HG03439 (cell line): ENCODE data around the gene SUSD3.
"Not testable (repeated sequence)": the region's sequence is repeated elsewhere in the genome, so short reads cannot be mapped to it uniquely, and the experiment has no call there.

ENCODE experiments used
- ATAC-seq: cut with Tn5 transposase; IDR thresholded peaks from one replicate; pipeline ENCODE4 v1.9.1; 2021; ENCODE audit warnings: mild to moderate bottlenecking, moderate library complexity; ENCODE audit not compliant: unreplicated experiment

Gene SUSD3

DNA sequence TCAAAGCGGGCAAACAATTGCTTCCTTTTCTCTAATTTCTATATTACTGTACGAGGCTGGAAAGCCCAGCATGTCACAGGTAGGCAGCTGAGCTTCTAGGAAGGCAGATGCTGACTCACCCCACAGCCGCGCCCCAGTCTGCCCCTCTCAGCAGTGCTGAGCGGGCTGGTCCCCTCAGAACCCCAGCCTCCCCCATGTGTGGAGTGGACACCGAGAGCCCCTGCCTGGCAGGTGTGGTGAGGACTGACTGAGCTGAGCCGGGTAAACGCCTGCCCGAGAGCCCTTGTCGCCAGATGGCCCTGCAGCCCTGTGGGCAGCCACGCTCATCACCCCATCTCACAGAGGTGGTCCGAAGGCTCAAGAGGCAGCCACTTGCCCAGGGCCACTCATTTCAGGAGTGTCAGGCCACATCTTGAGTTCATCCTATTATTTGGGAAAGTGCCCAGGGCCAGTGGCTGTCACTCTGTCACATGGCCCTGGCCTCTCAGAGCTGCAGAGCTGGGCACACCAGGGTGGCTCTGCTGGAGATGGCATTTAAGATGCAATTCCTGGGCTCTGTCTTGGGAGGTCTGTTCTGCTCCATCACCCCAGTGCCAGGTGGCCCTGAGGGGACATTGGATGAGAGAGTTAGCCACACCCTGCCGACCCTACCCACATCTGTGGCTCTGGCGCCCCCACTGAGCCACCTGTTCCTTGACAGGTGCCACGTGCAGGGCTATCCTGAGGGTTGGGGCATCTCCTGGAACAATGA, 50.0 kb downstream of the SUSD3 start:
- ATAC-seq = no peak

DNA sequence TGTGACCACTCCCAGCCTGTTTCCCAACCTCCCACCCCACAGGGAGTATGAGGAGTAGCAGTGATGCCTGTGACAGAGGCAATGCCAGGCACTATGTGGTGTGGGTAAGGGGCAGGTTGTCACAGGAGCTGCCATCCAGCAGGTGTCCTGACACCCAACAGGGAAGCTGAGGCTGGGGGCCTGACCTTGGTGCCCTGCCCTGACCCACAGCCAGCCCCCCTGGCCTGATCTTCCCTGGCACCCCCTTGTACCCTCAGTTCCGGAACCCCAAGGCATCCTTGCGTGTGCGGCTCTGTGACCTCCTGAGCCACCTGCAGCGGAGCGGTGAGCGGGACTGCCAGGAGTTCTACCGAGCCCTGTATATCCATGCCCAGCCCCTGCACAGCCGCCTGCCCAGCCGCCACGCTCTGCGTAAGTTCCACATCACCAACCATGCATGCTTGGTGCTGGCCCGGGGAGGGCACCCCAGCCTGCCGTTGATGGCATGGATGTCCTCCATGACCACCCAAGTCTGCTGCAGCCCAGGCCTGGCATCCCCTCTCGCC, 51.9 kb downstream of the SUSD3 start:
- ATAC-seq = no peak

DNA sequence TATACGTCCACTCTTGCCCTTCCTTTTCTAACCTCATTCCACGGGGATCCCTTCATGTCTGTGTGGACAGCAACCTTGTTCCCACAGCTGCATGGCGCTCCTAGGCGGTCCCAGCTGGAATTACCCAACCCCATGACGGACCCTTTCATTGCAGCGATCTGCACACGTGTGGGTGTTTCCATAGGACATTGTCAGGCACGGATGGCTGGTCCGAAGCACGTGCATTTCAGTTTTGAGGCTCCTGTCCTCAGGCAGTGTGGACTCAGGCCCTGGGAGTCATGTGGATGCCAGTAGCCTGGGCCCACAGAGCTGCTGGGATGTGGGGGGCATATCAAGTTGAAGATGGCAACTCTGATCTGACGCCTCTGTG, 52.5 kb downstream of the SUSD3 start:
- no peak for ATAC-seq

- no peak for ATAC-seq
Observed at GRCh38 chr9:93111371-93112115, 53.0 kb downstream of the SUSD3 start.

- ATAC-seq = no peak
Observed at GRCh38 chr9:93112116-93112863, 53.8 kb downstream of the SUSD3 start.

DNA sequence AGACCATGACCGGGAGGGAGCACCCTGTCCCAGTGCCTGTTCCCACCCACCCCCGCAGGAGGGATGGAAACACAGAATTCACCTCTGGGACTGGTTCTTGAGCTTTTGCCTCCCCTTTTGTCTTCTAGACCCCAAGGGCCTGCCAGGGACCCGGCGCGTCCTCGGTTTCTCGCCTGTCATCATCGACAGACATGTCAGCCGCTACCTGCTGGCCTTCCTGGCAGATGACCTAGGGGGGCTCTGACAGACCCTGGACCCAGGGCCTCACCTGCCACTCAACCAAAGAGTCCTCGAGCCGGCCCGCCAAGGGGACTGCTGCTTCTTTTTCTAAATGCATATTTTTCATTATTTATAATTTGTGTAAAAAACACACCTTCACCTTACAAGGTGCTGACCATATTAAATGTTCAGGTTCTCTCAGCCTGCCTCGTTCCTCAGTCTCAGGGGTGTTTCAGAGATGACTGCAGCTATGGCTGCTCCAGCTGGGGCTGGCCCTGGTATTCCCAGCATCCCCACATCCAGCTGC, 54.4 kb downstream of the SUSD3 start:
- ATAC-seq = no peak

GRCh38 chr9:93114169-93114983, 55.9 kb downstream of the SUSD3 start:
- no peak for ATAC-seq

GRCh38 chr9:93114984-93115335, 56.5 kb downstream of the SUSD3 start:
- no peak for ATAC-seq

GRCh38 chr9:93115486-93116071, 57.1 kb downstream of the SUSD3 start:
- no peak for ATAC-seq

GRCh38 chr9:93116072-93116961, 57.8 kb downstream of the SUSD3 start:
- ATAC-seq = no peak

DNA sequence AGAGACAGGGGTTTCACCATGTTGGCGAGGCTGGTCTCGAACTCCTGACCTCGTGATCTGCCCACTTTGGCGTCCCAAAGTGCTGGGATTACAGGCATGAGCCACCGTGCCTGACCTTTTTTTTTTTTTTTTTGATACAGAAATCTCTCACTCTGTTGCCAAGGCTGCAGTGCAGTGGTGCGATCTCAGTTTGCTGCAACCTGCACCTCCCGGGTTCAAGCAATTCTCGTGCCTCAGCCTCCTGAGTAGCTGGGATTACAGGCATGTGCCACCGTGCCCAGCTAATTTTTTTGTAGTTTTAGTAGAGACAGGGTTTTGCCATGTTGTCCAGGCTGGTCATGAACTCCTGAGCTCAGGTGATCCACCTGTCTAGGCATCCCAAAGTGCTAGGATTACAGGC, 59.0 kb downstream of the SUSD3 start:
- ATAC-seq = not testable (repeated sequence)

GRCh38 chr9:93117924-93118862, 59.7 kb downstream of the SUSD3 start:
- ATAC-seq = no peak

DNA sequence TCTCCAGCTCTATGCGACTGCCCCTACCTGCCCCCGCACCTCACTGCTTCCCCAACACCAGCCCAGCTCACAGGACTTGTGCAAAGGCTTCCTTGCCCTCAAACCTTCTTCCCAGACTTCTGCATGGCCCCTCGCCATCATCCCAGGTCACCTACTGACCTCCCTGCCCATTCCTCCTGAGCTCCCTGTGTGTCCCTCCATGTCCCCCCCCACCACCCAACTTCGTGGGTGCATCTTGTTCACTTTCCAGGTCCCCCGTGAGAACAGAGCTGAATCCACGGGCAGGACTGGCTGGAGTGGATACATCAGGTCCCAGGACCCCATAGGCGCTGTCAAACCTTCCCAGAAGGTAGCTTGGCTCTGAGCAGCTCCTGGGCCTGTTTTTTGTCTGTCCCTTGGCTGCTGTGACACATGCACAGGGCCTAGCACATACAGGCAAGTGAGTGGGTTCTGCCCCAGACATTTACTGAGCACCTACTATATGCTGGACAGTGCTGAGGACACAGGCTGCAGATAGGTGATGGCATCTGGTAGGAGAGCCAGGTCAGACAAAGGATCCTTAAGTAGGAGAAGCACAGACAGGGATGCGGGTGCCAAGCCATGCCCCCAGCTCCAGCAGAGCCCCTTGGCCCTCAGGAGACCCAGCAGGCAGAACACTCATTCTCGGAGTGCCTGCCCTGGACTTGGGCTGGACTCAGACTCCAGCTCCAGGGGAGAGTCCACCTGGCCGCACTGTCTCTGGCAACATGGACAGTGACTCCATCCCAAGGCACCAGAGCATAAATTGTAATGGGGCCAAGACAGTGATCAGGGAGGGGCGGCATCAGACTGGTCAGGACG, 60.6 kb downstream of the SUSD3 start:
- no peak for ATAC-seq

DNA sequence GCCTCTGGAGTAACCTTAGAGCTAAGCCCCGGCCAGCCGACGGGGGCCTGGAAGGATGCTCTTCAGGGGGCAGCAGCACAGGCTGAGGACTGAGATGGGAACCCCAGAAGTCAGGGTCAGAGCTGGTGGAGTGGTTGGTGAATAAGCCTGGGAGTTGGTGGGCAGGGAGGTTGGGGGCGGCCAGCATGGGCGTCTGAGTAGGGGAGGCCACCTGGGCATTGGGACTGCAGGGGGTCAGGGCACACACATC, 61.1 kb downstream of the SUSD3 start:
- ATAC-seq = no peak

DNA sequence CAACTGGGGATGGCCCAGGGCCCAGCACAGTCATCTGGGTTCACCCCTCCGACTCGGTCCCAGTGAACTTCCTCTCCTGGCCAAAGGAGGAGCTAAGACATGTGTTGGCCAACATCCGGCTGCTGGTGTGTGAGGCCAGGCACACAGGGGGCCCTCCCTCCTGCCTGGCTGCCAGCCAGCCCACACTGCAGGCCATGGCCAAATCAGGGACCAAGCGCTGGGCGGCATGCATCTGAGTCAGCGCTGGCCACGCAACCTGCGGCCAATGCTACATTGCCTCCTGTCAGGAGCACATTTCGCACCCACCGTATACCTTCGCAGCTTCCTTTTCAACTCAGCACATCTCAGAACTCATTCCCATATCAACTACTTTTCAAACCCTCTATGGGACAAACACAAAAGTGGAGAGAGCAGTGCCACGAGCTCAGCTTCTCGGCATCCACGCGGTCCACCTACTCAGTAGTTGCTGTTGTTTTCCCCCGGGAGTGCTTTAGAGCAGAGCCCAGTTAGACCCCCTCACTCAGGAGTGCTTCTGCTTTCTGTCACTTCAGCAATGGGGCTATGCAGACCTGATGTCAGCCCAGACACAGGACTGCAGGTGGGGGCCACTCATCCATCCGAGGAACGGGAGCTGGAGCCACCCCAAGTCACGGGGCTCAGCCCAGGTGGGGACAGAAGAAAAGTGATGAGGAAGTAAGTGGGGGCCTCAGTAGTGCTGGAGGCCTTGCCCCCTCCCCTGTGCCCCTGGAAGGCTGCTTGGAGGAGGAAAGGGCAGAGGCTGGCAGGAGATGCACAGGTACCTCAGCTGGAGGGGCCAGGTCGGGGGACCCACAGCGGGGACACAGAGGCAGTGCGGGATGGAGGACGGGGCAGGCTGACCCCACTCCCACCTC, 61.7 kb downstream of the SUSD3 start:
- peak; percentile 78 for ATAC-seq

- no peak for ATAC-seq
Observed at GRCh38 chr9:93120846-93121315, 62.4 kb downstream of the SUSD3 start.
